HG02884 (cell line): Measurements from ENCODE around the gene CBX5.
"Not testable (repeated sequence)": the region's sequence is repeated elsewhere in the genome, so short reads cannot be mapped to it uniquely, and the experiment has no call there.

ENCODE experiments used
- ATAC-seq: cut with Tn5 transposase; IDR thresholded peaks from one replicate; pipeline ENCODE4 v1.9.1; 2021; ENCODE audit warnings: mild to moderate bottlenecking, moderate library complexity; ENCODE audit not compliant: unreplicated experiment

The CBX5 gene

DNA sequence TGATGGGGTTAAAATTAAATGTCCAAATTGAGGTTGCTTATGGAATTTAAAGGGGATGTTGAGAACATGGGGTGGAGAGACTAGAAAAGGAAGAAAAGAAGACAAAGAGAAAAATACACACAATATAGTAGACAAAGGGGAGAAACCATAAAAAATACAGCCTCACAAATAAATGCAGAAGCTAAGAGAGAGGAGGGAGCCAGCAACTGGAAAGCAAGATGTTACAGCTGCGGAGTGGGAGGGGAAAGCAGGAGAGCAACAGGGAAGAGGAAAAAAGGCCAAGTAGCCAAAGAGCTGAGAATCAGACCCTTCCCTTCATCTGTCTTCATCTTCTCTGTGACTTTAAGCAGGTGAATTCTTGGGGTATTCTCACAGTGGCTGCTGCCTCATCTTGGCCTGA is 51.5 kb downstream of the CBX5 start:
- no peak for ATAC-seq

DNA sequence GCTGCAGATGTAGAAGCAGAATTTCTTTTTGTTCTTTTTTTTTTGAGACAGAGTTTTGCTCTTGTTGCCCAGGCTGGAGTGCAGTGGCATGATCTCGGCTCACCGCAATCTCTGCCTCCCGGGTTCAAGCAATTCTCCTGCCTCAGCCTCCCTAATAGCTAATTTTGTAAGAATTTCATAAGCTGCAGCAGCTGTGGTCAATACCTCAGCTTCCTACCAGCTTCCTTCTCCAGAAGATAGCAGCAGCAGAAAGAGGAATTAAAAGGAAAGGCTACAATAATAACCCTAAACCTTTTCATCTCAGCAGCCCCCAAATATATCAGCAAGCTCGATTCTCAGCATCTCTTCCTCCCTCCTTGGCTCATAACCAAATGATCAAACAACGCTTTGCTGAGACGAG is 52.0 kb downstream of the CBX5 start:
- ATAC-seq: not testable (repeated sequence)

DNA sequence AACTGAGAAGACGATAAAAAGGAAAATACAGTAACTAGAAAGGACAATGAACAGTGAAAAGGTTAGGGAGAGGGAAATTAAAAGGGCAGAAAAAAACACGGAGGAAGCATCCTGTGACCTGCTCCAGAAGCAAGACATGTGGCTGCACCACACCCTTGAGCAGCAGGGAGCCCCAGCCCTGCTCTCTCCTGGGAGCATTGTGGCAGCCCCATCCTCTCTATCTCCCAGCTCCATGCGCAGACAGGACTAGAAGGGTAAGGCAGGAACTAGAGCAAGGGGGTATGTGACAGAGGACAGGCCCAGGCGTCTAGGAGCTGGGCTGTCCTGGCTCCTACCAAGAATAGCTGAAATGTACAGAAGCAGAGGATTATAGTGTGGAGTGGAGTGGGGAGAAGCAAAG is 52.5 kb downstream of the CBX5 start:
- no peak for ATAC-seq

DNA sequence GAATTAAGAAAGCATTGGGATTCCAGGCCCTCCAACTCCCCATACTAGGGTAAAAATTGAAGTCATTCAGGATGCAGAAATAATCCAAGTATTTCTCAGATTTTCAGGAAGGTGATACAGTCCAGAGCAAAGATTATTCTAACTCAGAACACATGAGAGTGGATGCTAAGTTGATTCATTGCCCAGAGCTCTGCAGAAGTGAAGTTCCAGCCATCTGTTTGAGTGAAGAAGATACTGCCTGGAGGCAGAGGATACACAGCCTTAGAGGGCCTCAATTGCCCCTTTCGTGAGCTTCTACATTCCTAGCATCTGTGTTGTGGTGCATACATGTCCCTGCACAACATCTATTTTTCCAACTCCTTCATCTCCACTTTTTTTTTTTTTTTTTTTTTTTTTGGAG is 54.3 kb downstream of the CBX5 start:
- ATAC-seq: no peak

DNA sequence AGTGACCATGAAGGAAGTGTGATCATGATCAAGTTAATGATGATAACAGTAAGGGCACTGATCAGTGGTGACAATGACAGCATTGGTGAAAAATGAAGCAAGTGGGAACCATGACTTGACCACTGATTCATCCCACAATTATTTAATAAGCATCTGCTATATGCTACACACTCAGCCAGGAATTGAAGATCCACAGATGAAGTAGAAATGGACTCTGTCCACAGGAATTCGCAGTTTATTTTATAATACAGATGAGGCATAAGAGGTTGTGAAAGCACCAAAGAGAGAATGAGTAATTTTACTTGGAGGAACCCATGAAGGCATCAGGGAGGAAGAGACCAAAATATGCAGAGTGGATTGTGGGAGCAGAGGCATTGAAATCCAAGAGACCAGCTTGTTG is 57.3 kb downstream of the CBX5 start:
- ATAC-seq: no peak

DNA sequence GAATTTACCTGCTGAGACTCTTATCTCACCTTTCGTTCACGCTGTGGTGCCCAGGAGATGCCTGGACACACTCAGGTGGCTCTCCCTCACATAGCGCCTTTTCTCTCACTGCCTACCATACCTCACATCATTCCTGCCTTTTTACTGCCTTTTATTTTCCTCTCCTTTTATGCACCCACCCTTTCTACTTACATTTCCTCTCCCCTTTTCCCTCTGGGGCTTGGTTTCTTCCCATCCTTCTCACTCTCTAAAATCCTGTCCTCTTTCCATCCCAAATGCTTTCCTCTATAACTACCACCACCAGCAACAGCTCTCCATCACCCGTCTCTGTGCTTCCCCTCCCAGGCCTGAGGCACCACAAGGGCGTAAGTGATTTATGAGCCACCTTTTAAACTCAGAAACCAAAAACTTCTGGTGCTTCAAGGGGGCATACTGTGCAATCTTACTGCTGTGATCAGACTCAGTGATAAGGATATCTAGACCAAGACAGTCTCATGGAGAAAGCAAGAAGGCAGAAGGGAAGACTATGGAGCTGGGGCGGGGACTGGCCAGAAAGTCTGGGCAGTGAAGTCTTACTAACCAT is 58.4 kb downstream of the CBX5 start:
- no peak for ATAC-seq

DNA sequence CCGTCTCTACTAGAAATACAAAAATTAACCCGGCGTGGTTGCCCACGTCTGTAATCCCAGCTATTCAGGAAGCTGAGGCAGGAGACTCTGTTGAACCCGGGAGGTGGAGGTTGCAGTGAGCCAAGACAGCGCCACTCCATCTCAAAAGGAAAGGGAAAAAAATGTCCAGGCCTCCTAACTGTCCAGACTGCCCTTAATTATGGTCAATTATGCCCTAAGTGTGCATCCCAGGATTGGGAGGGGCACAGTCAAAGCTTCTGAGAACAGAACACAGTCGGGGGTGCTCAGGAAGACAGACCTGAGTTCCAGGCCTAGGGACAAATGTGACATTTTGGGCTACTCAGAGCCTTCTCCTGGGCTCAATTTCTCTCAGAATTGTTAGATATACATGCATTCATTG is 59.4 kb downstream of the CBX5 start:
- no peak for ATAC-seq

DNA sequence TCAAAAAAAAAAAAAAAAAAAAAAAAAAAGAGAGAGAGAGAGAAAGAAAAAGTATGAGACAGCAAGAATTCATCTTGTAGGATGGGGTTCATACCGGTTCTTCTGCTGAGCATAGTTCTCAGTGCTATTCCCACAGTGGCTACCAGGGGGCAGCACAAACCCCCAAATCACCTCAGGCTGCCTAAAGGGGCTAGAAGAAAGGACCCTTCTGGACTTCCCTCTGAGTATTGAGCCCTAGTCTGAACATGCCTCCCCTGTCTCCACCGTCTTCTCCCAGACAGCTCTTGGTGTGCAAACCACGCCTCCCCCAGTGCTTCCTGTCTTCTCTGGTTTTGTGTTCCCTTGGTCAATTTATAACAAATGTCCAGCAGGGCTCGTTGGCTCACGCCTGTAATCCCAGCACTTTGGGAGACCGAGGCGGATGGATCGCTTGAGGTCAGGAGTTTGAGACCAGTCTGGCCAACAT is 59.8 kb downstream of the CBX5 start:
- ATAC-seq: no peak

DNA sequence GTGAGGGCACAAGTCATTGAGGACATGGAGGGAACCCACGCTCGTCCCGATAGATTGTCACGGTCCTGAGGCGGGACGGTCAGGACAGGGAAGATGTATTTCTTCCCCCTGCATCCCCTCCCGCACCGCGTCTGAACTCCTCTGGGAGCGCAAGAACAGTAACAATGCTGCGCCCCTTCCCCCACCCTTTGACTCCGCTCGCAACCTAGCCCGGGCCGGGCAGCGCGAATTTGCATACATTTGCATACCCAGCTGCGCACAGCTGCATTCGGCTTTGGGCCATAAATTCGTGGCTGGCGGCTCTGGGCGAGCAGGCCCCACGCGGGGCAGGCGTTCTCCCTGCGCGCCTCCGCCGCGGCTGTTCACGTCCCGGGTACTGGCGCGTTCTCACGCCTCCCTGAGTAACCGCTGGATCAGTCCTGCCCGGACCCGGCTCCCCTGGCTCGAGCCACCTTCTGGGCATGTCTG is 62.1 kb downstream of the CBX5 start:
- no peak for ATAC-seq

DNA sequence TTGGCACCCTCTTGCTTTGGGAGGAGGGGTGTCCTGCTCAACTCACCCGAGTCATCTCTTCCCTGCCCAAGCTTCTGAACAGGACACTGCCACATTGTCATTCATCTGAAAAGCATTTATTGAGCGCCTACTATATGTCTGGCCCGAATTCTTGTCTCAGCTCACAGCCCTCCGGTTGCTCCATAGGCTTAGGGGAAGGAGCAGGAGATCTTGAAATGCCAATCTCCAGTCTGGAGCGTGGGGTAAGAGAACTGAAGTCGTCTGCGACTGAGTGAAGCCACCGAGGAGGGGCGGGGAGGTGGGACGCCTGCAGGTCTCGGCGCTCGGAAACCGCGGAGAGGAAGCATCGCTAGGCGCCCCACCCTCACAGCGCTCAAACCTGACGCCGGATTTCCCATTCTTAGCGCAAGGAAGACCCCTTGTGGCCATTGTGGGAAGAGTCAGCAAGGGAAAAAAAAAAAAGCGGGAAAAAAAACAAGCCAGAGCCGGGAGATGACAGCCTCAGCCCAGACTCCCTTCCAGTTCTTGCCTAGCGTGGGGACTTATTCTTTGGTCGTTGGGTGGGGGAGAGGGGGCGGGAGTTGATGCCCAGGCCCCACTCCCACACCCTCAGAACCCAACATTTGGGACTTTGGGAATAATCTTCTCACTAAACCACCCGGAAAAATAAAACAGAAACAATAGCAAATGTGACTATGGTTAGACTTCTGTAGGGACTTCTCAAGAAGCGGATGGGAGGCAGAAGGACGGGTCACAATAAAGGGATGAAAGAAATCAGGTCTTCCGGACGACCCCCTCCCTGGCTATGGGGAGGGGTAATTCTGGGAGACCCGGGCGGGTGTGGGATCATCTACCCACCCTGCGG is 62.9 kb downstream of the CBX5 start:
- ATAC-seq: no peak

DNA sequence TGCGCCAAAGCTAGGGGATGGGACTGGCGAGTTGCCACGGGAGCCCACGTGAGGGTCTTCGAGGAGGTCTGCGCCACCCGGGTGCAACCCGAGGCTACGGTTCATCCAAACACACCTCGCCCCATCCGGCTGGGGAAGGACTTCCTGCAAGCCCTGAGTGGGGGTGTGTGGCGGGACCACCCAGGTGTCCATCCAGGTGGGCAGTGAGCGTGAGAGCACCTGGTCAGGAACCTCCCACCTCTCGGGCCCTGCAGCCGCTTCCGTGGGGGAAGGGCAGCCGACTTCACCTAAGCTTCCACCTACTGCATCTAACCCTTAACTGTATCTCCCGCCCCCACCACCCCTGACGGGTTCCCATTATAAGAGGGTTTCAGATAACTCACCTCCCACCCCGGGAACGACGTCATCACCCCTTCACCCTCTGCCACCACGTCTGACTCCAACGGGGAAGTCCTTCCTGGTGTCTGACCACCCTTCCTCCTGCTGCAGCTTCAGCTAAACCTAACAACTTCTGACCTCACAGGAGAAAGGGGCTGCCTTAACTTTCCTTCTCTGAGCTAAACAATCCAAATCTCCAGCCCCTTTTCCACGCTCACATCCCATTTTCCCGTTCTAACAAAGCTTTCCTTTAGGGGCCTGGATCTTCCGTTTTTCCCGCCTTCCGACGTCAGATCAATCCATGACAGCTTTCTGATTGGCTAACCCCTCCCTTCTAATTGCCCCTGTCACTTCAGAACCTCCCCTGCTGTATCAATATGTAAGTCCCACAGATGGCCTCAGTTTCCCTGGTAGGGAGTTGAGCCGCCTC is 63.7 kb downstream of the CBX5 start:
- ATAC-seq: no peak

DNA sequence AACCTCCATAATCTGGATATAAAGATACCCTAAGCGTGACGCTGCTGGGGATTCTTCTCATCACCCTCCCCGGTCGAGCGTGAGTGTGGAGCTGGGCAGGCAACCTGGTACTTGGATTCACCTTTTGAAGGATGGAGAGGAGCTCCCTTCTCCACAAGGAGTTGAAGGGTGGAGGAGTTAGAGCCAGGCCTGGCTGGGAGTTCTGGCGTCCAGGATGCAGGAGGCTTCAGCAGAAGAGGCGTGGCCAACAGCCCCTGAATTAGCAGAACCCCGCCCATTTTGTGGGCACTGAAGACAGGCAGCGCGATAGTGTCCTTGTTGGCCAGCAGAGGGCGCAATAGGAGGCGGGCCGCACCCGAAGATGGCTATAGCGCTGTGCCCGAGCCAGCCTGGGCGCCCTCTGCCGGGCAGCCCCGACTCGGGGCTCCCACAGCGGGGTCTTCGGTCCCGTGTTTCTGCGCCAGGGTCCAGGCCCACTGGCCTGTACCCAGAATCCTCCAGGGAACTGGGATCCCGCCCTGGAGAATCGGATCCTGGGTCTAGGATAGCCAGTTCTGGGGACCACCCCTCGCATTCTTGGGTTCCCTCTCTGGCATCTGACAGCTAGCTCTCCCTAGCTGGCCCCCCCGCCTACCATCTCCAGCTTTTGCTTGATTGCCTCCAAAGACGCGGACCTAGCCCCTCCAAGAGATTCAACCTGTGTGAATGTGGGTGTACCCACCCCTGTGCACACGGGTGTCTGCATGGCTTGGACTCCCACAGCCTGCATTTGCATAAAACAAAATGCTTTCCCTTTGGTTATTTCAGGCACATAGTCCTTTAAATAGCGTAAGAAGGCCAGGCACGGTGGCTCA is 65.1 kb downstream of the CBX5 start:
- ATAC-seq: peak; percentile 61

DNA sequence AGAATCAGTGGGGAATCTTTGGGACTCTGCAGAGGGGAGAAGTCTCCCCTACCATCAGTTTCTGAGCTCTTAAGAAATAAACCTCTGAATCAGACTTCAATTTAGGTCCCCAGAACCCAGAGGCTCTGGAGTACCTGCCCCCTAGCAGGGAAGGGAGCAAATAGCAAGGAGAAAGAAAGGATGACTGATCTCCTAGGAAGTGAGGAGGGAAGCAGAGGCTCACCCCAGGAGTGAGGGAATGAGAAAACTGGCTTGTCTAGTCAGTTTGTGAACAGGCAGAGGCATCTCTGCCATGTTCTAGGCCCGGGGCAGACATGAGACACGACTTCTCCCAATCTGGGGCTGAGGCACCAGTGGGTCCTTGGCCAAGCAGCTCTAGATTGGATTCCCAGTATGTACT is 66.8 kb downstream of the CBX5 start:
- ATAC-seq: no peak

DNA sequence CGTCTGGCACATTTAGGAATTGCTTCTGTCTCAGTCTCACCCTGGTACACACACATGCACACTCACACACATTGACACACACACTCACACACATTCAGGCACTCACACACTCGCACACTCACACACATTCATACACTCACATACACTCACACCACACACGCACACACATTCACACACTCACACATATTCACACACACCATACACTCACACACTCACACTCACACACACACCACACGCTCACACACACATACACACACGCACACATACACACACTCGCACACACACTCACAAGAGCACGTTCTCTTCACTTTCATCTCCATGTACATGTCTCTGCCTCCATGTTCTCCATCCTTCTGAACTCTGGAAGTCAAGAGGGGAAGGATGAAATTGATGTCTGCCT is 68.0 kb downstream of the CBX5 start:
- ATAC-seq: no peak

DNA sequence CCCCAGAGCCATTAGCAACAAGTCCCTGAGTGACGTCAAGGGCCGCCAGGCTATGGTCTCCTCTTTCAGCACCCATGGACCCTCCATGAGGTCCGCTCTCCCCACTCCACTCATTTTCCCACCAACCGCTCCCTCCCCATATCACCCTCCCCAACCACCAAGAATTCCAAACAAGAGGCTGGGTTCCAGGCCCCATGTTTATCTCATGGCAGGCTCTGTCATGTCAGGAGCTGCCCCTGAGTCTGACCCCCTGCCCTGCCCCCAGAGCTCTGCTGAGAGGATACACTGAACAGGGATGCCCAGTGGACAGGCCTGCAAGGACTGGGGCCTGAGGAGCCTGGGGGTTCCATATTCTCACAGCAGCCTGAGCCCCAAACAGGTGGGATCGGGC is 69.5 kb downstream of the CBX5 start:
- ATAC-seq: no peak

DNA sequence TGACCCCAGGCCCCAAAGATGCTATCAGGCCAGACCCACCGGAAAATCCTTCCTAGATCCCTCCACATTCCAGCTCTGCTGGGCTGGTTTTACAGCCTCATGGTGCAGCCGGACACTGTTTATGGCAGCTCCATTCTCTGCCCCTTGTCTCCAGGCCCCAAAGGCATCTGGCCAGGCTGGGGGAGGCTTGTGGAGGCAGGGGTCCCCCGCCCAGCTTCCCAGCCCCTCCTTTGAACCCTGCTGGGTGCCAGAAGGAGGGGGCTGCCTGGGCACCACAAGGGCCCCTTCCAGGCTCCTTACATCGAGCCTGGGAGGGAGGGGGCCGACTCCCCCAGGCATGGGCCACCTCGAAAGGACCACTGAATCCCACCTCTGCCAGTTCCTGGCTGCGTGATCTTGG is 71.3 kb downstream of the CBX5 start:
- no peak for ATAC-seq

DNA sequence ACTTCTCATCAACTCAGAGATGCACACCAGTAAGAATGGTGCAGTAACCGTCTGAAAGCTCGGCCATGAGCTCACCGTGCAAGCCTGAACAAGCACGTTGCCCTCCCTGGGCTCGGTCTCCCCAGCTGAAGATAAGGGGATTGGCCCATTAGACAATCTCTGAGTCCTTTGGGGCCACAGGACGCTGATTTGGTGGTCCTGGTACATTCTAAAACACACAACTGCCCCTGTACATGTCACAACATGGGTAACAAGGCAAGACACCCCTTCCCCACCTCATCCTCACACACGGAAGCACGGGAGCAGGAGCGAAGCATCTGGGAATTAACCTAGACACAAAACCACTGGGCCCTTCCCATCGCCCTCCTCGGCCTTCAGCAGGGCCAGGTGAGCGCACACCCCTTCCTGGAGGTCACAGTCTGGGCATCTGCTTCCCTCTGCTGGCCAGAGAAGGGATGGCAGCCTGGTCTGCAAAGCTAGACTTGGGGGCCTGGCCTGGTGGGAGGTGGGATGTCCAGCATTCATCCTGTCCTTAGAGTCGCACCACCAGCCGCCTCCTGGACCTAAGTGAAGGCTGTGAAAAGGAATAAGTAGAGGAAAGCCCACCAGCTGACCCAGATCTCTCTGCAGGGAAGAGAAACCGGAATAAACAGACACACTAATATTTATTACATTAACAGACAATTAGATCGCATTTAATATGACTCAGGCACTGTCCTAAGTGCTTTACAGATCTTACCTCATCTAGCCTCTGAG is 72.2 kb downstream of the CBX5 start:
- ATAC-seq: no peak

DNA sequence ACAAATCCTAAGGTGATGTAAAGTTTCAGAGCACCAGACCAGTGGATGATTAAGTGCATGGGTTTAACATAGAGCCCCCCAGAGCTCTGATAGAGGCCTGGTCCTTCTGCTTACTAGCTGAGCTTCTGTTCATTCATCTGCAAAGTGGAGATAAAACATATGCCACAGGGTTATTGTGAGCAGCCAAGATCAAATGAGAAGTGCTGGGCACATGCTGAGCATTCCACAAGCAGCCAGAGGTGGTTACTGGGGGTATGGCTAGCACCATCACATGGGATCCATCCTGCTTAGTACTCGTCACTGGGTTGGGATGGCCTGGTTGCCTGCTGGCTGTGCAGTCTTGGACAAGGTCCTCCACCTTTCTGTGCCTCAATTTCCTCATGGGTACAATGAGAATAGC is 73.1 kb downstream of the CBX5 start:
- ATAC-seq: no peak

DNA sequence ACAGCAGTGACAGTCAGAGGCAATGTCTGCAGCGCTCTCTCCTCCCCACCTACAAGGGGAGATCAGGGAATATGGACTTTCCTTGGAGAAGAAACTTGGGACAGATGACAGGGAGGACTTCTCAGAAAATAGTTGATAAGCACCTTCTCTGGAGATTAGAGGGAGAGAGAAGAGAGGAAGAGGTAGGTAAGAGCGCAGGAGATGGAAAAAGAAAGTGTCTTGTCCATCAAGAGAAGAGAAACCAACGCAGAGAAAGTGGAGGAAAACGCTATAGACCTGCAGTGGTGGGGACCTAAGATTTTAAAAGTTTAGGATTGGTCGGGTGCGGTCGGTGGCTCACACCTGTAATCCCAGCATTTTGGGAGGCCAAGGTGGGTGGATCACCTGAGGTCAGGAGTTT is 75.6 kb downstream of the CBX5 start:
- ATAC-seq: no peak
